RWPE1 (cell line): ENCODE results near the gene PRKAB1.

Source experiments
- CTCF ChIA-PET: fragments of 350-600 bp; sonication (Branson Sonifier 250); formaldehyde crosslinking; extraction: SDS; loops from one replicate; lab custom pipeline; 2021; lab: Yijun Ruan, JAX
- POLR2A ChIA-PET: fragments of 400-600 bp; formaldehyde crosslinking; extraction: SDS; loops from one replicate; lab custom pipeline; 2020; ENCODE audit warnings: antibody characterized with exemption; ENCODE audit not compliant: low non-redundant PET; lab: Yijun Ruan, JAX
- DNase-seq: peaks from one replicate; pipeline ENCODE4 v3.0.0; 2012; ENCODE audit warnings: low spot score
- H3K27ac ChIP-seq: fragments of 450-650 bp; 2 replicates; pipeline ENCODE4 v1.5.1; 2017
- CTCF ChIP-seq: fragments of 450-650 bp; conservative IDR thresholded peaks from 2 replicates; pipeline ENCODE4 v1.5.1; 2017; ENCODE audit warnings: low read depth, mild to moderate bottlenecking

PRKAB1 gene

DNA sequence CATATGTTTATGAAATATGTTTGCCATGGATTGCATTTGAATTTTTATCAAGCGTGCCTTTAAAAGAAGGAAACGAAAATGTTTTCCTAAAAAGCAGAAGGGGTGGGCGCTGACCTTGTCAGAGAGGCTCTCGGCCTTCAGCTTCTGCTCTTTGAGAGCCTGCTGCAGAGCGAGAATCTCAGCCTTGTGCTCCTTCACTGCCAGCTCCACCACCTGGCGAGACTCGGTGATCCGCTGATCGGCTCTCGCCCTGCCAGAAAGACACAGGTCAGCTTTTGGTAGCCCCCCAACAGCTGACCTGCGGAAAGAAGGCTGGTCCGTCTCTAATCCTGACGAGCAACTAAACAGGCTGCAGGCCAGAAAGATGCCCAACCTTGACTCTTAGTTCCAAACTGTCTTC lies 62.4 kb downstream of the PRKAB1 start:
- CTCF ChIA-PET = no interaction called here
- POLR2A ChIA-PET = no interaction called here
- TF ChIP-seq CTCF = no peak

More for the DNA sequence above, 62.4 kb downstream of the PRKAB1 start:
- DNase-seq = no peak
- no peak overlapping the region for H3K27ac ChIP-seq
